ENCODE data around the gene DTNB. TPM values are rescaled to one million over a fixed set of nuclear protein-coding genes. Genes with fewer than 3 reads are reported as not detected.

DTNB gene
- total RNA-seq, 4 donors from 2014 or later: 3.9 to 8.7 (median 4.4) TPM

- WGBS, 2 donors (ENCODE audit: low coverage in 1 of 2): 69 to 95% methylated on average over 2 to 3 of the region's 5 CpGs
Observed at GRCh38 chr2:25369876-25370275, 303.5 kb downstream of the DTNB start.

GRCh38 chr2:25369439-25369838, 303.9 kb downstream of the DTNB start:
- 21 to 83% methylated on average over 2 of the region's 4 CpGs for WGBS, 2 donors (ENCODE audit: low coverage in 1 of 2)
- Histone ChIP-seq H3K9me3 (no peaks in the 10 kb centered on the region), H3K4me1 (no peaks in the 10 kb centered on the region), H3K27me3 (no peaks in the 10 kb centered on the region), H3K27ac (no peak overlapping the region), H3K4me3 (no peak overlapping the region), H3K36me3 (no peaks in the 10 kb centered on the region)
- no peak for ATAC-seq
- no peak for TF ChIP-seq POLR2AphosphoS5 (IDR thresholded peaks at IDR 0.05)
- no peak for TF ChIP-seq CTCF (IDR thresholded peaks at IDR 0.05)
- TF ChIP-seq POLR2A (IDR thresholded peaks at IDR 0.05): no peak
- TF ChIP-seq EP300 (IDR thresholded peaks at IDR 0.05): no peak

More at GRCh38 chr2:25369876-25370275, 303.5 kb downstream of the DTNB start:
- no peaks in the 10 kb centered on the region for H3K4me1 ChIP-seq
- no peak overlapping the region for H3K4me3 ChIP-seq
- H3K36me3 ChIP-seq: no peaks in the 10 kb centered on the region
- no peak overlapping the region for H3K27ac ChIP-seq
- H3K27me3 ChIP-seq: no peaks in the 10 kb centered on the region
- no peak for TF ChIP-seq POLR2AphosphoS5 (IDR thresholded peaks at IDR 0.05)
- no peak for TF ChIP-seq POLR2A (IDR thresholded peaks at IDR 0.05)
- no peak for TF ChIP-seq CTCF (IDR thresholded peaks at IDR 0.05)
- TF ChIP-seq EP300 (IDR thresholded peaks at IDR 0.05): no peak
- H3K9me3 ChIP-seq: no peaks in the 10 kb centered on the region
- ATAC-seq: no peak

GRCh38 chr2:25368660-25369059, 304.7 kb downstream of the DTNB start:
- H3K9me3 ChIP-seq: no peaks in the 10 kb centered on the region
- 58% methylated on average over 3 of the region's 4 CpGs; no CpG with 5 or more reads in 1 of the 2 donors for WGBS, 2 donors (ENCODE audit: low coverage in 1 of 2)
- no peak for ATAC-seq

GRCh38 chr2:25367296-25367695, 306.1 kb downstream of the DTNB start:
- no peaks in the 10 kb centered on the region for H3K27me3 ChIP-seq
- H3K4me3 ChIP-seq: no peak overlapping the region
- H3K9me3 ChIP-seq: no peaks in the 10 kb centered on the region
- H3K27ac ChIP-seq: no peak overlapping the region
- no peaks in the 10 kb centered on the region for H3K36me3 ChIP-seq
- 80% methylated on average over 4 of the region's 9 CpGs; no CpG with 5 or more reads in 1 of the 2 donors for WGBS, 2 donors (ENCODE audit: low coverage in 1 of 2)
- peaks cover 0 to 7% (median 0%) of the 10 kb centered on the region in 3 donors for H3K4me1 ChIP-seq
- TF ChIP-seq POLR2A (IDR thresholded peaks at IDR 0.05) (no peak), EP300 (IDR thresholded peaks at IDR 0.05) (no peak), CTCF (IDR thresholded peaks at IDR 0.05) (no peak)
- ATAC-seq: no peak

More at GRCh38 chr2:25368660-25369059, 304.7 kb downstream of the DTNB start:
- Histone ChIP-seq H3K36me3 (no peaks in the 10 kb centered on the region), H3K4me3 (no peak overlapping the region), H3K27me3 (no peaks in the 10 kb centered on the region), H3K4me1 (no peaks in the 10 kb centered on the region), H3K27ac (no peak overlapping the region)
- no peak for TF ChIP-seq EP300 (IDR thresholded peaks at IDR 0.05)
- TF ChIP-seq POLR2AphosphoS5 (IDR thresholded peaks at IDR 0.05): no peak
- TF ChIP-seq POLR2A (IDR thresholded peaks at IDR 0.05): no peak
- no peak for TF ChIP-seq CTCF (IDR thresholded peaks at IDR 0.05)

GRCh38 chr2:25366629-25367028, 306.7 kb downstream of the DTNB start:
- H3K4me1 ChIP-seq: peaks cover 0 to 11% (median 2%) of the 10 kb centered on the region in 3 donors
- no peak overlapping the region for H3K27ac ChIP-seq
- H3K36me3 ChIP-seq: no peaks in the 10 kb centered on the region
- TF ChIP-seq CTCF (IDR thresholded peaks at IDR 0.05): no peak
- TF ChIP-seq POLR2AphosphoS5 (IDR thresholded peaks at IDR 0.05): no peak
- TF ChIP-seq POLR2A (IDR thresholded peaks at IDR 0.05): no peak
- no peak for TF ChIP-seq EP300 (IDR thresholded peaks at IDR 0.05)
- 95% methylated on average over 4 of the region's 4 CpGs; no CpG with 5 or more reads in 1 of the 2 donors for WGBS, 2 donors (ENCODE audit: low coverage in 1 of 2)
- no peaks in the 10 kb centered on the region for H3K9me3 ChIP-seq
- no peak for ATAC-seq
- H3K4me3 ChIP-seq: no peak overlapping the region
- H3K27me3 ChIP-seq: no peaks in the 10 kb centered on the region

Measured in gastroesophageal sphincter (tissue), 4 donors.